ENCODE data around the gene KRT14. TPM values are rescaled to one million over a fixed set of nuclear protein-coding genes. Genes with fewer than 3 reads are reported as not detected.

Gene KRT14
- total and polyA plus RNA-seq, 2 experiments from 2014 or later, result not detected

DNA sequence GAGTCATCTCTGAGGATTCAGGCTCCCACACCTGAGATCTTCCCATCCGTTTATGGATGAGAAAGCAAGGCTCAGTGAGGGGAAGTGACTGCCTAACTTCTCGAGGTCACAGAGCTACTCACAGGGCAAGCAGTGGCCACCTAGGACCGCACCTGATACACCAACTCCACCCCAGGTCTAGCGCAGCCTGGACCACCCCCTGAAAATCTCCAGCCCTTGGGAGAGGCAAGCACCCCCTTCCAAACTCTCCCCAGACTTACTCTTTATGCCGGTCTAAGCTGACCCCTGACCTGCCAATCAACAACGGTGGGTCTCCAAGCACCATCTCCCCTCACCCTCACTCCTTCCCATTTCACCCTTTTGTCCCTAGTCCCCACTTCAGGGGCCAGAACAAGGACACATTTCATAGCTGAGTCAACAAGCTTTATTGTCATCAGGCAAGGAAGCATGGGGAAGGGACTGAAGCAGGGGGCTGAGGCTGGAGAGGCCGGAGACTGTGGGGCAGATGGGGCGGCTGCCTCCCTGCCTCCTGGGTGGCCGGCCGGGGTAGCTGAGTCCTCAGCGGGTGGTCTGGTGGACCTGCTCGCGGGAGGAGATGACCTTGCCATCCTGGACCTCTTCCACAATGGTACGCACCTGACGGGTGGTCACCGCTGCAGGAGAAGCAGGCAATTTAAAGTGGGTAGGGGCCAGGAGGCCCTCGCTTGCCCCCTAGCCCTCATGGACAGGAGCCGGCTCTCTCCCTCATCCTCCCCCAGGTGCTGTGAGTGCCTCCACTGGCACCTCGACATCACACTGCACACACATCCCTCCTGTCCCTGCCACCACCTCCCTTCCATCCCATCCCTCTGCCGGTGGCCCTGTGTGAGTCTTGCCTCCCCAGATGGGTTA lies 32.6 kb upstream of the KRT14 start:
- DNase-seq (ENCODE audit: low spot score) (no peak), ATAC-seq (no peak)
- Mint-ChIP-seq H3K27ac (no peak overlapping the region), H3K4me3 (no peak overlapping the region), H3K27me3 (ENCODE audit: insufficient read depth, low read depth, poor library complexity) (peaks cover 19% of the 10 kb centered on the region), H3K36me3 (ENCODE audit: low read depth) (no peaks in the 10 kb centered on the region), H3K9me3 (no peaks in the 10 kb centered on the region; the same call in 2 of the 3 replicates), H3K4me1 (peaks cover 17% of the 10 kb centered on the region; the same call in 2 of the 3 replicates)
- no peak overlapping the region for H2AFZ ChIP-seq
- H3K4me2 ChIP-seq, result no peak overlapping the region
- no peaks in the 10 kb centered on the region for H3K79me2 ChIP-seq (replicated peaks; ENCODE audit: insufficient read depth)
- no peak overlapping the region for H3K4me3 ChIP-seq
- H4K20me1 ChIP-seq (replicated peaks; ENCODE audit: insufficient read depth), result no peaks in the 10 kb centered on the region
- H3K27me3 ChIP-seq (ENCODE audit: insufficient read depth), result no peaks in the 10 kb centered on the region
- H3K4me1 ChIP-seq (ENCODE audit: insufficient read depth), result no peaks in the 10 kb centered on the region
- no peaks in the 10 kb centered on the region for H3F3A ChIP-seq (replicated peaks; ENCODE audit: low read depth)
- H3K27ac ChIP-seq (ENCODE audit: low read depth), result no peak overlapping the region
- no peak for TF ChIP-seq ZNF331 (CRISPR knock-in tag; IDR thresholded peaks at IDR 0.05; ENCODE audit: low read depth)
- TF ChIP-seq POLR2AphosphoS5 (IDR thresholded peaks at IDR 0.05; ENCODE audit: low read depth), result no peak
- TF ChIP-seq, protein P1, sequence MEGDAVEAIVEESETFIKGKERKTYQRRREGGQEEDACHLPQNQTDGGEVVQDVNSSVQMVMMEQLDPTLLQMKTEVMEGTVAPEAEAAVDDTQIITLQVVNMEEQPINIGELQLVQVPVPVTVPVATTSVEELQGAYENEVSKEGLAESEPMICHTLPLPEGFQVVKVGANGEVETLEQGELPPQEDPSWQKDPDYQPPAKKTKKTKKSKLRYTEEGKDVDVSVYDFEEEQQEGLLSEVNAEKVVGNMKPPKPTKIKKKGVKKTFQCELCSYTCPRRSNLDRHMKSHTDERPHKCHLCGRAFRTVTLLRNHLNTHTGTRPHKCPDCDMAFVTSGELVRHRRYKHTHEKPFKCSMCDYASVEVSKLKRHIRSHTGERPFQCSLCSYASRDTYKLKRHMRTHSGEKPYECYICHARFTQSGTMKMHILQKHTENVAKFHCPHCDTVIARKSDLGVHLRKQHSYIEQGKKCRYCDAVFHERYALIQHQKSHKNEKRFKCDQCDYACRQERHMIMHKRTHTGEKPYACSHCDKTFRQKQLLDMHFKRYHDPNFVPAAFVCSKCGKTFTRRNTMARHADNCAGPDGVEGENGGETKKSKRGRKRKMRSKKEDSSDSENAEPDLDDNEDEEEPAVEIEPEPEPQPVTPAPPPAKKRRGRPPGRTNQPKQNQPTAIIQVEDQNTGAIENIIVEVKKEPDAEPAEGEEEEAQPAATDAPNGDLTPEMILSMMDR (conservative IDR thresholded peaks at IDR 0.05; ENCODE audit: low read depth in 2 of 2), result no peak
- TF ChIP-seq STAT1 (IDR thresholded peaks at IDR 0.05; ENCODE audit: unreplicated experiment), result no peak
- no peak for TF ChIP-seq ZNF114 (CRISPR knock-in tag; IDR thresholded peaks at IDR 0.05)
- TF ChIP-seq, protein P2, sequence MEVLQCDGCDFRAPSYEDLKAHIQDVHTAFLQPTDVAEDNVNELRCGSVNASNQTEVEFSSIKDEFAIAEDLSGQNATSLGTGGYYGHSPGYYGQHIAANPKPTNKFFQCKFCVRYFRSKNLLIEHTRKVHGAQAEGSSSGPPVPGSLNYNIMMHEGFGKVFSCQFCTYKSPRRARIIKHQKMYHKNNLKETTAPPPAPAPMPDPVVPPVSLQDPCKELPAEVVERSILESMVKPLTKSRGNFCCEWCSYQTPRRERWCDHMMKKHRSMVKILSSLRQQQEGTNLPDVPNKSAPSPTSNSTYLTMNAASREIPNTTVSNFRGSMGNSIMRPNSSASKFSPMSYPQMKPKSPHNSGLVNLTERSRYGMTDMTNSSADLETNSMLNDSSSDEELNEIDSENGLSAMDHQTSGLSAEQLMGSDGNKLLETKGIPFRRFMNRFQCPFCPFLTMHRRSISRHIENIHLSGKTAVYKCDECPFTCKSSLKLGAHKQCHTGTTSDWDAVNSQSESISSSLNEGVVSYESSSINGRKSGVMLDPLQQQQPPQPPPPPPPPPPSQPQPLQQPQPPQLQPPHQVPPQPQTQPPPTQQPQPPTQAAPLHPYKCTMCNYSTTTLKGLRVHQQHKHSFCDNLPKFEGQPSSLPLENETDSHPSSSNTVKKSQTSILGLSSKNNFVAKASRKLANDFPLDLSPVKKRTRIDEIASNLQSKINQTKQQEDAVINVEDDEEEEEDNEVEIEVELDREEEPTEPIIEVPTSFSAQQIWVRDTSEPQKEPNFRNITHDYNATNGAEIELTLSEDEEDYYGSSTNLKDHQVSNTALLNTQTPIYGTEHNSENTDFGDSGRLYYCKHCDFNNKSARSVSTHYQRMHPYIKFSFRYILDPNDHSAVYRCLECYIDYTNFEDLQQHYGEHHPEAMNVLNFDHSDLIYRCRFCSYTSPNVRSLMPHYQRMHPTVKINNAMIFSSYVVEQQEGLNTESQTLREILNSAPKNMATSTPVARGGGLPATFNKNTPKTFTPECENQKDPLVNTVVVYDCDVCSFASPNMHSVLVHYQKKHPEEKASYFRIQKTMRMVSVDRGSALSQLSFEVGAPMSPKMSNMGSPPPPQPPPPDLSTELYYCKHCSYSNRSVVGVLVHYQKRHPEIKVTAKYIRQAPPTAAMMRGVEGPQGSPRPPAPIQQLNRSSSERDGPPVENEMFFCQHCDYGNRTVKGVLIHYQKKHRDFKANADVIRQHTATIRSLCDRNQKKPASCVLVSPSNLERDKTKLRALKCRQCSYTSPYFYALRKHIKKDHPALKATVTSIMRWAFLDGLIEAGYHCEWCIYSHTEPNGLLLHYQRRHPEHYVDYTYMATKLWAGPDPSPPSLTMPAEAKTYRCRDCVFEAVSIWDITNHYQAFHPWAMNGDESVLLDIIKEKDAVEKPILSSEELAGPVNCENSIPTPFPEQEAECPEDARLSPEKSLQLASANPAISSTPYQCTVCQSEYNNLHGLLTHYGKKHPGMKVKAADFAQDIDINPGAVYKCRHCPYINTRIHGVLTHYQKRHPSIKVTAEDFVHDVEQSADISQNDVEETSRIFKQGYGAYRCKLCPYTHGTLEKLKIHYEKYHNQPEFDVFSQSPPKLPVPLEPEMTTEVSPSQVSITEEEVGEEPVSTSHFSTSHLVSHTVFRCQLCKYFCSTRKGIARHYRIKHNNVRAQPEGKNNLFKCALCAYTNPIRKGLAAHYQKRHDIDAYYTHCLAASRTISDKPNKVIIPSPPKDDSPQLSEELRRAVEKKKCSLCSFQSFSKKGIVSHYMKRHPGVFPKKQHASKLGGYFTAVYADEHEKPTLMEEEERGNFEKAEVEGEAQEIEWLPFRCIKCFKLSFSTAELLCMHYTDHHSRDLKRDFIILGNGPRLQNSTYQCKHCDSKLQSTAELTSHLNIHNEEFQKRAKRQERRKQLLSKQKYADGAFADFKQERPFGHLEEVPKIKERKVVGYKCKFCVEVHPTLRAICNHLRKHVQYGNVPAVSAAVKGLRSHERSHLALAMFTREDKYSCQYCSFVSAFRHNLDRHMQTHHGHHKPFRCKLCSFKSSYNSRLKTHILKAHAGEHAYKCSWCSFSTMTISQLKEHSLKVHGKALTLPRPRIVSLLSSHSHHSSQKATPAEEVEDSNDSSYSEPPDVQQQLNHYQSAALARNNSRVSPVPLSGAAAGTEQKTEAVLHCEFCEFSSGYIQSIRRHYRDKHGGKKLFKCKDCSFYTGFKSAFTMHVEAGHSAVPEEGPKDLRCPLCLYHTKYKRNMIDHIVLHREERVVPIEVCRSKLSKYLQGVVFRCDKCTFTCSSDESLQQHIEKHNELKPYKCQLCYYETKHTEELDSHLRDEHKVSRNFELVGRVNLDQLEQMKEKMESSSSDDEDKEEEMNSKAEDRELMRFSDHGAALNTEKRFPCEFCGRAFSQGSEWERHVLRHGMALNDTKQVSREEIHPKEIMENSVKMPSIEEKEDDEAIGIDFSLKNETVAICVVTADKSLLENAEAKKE (CRISPR knock-in tag; IDR thresholded peaks at IDR 0.05), result no peak
- no peak for TF ChIP-seq EZH2 (IDR thresholded peaks at IDR 0.05; ENCODE audit: low read depth, unreplicated experiment)
- TF ChIP-seq, protein P3, sequence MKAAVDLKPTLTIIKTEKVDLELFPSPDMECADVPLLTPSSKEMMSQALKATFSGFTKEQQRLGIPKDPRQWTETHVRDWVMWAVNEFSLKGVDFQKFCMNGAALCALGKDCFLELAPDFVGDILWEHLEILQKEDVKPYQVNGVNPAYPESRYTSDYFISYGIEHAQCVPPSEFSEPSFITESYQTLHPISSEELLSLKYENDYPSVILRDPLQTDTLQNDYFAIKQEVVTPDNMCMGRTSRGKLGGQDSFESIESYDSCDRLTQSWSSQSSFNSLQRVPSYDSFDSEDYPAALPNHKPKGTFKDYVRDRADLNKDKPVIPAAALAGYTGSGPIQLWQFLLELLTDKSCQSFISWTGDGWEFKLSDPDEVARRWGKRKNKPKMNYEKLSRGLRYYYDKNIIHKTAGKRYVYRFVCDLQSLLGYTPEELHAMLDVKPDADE (IDR thresholded peaks at IDR 0.05), result no peak
- TF ChIP-seq, protein P4, sequence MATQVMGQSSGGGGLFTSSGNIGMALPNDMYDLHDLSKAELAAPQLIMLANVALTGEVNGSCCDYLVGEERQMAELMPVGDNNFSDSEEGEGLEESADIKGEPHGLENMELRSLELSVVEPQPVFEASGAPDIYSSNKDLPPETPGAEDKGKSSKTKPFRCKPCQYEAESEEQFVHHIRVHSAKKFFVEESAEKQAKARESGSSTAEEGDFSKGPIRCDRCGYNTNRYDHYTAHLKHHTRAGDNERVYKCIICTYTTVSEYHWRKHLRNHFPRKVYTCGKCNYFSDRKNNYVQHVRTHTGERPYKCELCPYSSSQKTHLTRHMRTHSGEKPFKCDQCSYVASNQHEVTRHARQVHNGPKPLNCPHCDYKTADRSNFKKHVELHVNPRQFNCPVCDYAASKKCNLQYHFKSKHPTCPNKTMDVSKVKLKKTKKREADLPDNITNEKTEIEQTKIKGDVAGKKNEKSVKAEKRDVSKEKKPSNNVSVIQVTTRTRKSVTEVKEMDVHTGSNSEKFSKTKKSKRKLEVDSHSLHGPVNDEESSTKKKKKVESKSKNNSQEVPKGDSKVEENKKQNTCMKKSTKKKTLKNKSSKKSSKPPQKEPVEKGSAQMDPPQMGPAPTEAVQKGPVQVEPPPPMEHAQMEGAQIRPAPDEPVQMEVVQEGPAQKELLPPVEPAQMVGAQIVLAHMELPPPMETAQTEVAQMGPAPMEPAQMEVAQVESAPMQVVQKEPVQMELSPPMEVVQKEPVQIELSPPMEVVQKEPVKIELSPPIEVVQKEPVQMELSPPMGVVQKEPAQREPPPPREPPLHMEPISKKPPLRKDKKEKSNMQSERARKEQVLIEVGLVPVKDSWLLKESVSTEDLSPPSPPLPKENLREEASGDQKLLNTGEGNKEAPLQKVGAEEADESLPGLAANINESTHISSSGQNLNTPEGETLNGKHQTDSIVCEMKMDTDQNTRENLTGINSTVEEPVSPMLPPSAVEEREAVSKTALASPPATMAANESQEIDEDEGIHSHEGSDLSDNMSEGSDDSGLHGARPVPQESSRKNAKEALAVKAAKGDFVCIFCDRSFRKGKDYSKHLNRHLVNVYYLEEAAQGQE (IDR thresholded peaks at IDR 0.05; ENCODE audit: unreplicated experiment), result no peak
- no peak for TF ChIP-seq CREB1 (CRISPR knock-in tag; IDR thresholded peaks at IDR 0.05; ENCODE audit: low read depth)
- no peaks in the 10 kb centered on the region for H3K36me3 ChIP-seq (ENCODE audit: insufficient read depth)
- H3K9me2 ChIP-seq (ENCODE audit: insufficient read depth), result no peaks in the 10 kb centered on the region
